GM18873 (cell line): ENCODE results near the gene APBB2.

Source experiments
- ATAC-seq: cut with Tn5 transposase; IDR thresholded peaks from one replicate; pipeline ENCODE4 v1.9.1; 2021; ENCODE audit warnings: mild to moderate bottlenecking, moderate library complexity, moderate number of reproducible peaks; ENCODE audit not compliant: unreplicated experiment, low FRiP score

Gene APBB2

GRCh38 chr4:40812386-40812785, 402.0 kb downstream of the APBB2 start:
- ATAC-seq, result no peak

- no peak for ATAC-seq
Observed at GRCh38 chr4:40811956-40812355, 402.4 kb downstream of the APBB2 start.

DNA sequence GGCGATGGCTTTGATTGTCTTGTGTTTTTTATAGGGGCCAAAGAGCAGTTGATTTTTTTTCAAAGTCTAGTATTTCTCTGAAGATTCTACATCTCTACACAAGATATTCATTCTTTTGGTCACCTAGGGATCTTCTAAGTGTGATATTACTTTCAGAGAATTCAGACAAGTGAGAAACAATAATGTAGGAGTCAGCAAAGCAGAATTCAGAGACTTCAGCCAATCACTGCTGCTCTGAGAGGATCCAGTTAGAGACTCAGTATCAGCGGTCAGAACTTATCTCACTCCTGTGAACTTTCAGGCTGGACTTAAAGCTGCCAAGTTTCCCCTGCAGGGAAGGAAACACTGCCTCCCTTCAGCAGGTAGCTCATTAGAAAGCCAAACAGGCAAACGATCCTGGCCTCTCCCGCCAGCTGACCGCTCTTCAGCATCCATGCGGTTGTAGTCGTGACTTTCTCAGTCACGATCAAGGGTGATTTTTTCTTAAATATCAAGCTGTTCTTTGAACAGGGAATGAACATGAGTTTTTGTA, 405.4 kb downstream of the APBB2 start:
- no peak for ATAC-seq

GRCh38 chr4:40804598-40804997, 409.7 kb downstream of the APBB2 start:
- ATAC-seq, result no peak

DNA sequence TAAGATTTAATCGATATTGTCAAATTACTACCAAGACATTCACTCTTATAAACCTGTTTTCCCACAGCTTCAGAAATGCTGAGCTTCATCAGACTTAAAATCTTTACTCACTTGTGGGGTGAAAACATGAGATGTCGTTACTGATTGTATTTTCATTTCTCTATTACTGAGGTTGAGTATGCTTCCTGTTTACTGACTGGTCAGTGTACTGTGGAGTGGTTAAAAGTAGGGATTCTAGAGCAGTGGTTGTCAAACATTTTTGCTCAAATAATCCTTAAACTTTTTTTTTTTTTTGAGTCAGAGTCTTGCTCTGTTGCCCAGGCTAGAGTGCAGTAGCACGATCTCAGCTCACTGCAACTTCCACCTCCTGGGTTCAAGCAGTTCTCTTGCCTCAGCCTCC, 414.3 kb downstream of the APBB2 start:
- ATAC-seq, result peak; percentile 79

GRCh38 chr4:40789771-40790170, 424.6 kb downstream of the APBB2 start:
- no peak for ATAC-seq

- ATAC-seq, result no peak
Observed at GRCh38 chr4:40789031-40789430, 425.3 kb downstream of the APBB2 start.

DNA sequence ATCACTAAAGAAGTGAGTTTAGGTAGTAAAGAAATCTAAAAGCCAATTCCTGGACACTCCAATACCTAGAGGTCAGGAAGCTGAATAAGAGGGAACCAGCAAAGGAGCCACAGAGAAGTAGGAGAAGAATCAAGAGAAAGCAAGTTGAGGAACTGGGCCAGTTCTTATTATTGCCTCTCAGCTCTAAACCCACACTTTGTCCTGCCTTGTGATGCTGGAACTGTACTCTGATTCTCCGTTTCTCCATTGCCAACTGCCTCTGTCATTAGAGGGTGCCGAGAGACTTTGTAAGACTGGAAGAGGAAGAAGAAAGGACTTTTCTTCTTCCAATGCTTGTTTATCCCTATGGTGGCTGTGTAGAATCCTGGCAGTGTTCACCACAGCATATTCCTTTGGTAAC, 426.0 kb downstream of the APBB2 start:
- ATAC-seq, result no peak

- ATAC-seq, result no peak
Observed at GRCh38 chr4:40785727-40786126, 428.6 kb downstream of the APBB2 start.

DNA sequence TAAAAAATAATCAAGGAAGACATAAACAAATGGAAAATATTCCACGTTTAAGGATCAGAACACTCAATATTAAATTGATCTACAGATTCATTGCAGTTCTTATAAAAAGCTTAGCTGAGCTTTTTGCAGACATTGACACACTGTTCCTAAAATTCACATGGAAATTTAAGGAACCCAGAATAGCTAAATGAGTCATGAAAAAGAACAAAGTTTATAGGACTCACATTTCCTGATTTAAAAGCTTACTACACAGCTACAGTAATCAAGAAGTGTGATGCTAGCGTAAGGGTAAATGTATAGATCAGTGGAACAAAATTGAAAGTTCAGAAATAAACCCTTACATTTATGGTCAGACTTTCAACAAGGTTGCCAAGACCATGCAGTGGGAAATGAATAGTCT, 431.5 kb downstream of the APBB2 start:
- no peak for ATAC-seq

GRCh38 chr4:40778090-40778489, 436.3 kb downstream of the APBB2 start:
- no peak for ATAC-seq

- ATAC-seq, result no peak
Observed at GRCh38 chr4:40769266-40769665, 445.1 kb downstream of the APBB2 start.

DNA sequence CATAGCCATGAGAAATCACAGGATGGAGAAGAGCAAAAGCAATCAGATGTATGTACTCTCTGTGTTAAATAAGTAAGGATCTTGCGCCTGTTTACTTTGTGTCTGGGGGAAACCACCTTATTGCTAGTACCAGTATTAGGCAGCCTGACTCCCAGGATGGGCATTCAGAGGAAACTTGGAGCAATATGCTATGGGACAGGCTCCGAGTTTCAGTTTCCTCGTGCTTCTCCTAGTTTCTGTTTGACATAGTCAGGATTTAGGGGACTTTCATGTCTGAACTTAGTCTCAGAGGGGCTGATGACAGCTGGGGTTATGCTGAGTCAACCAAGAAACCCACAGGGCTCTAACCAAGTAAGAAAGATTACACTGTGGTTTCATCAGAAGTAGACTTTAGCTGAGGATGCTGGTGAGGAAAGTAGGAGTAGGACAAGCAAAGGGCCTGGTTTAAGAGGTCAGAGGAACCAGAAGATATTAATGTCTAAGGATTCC, 451.1 kb downstream of the APBB2 start:
- peak; percentile 98 for ATAC-seq
